Liver (tissue), 9 donors: ENCODE results near the gene VGLL4. TPM values are rescaled to one million over a fixed set of nuclear protein-coding genes. Genes with fewer than 3 reads are reported as not detected.
"Not testable (repeated sequence)": the region's sequence is repeated elsewhere in the genome, so short reads cannot be mapped to it uniquely, and the experiment has no call there.

Source experiments
- DNase-seq: peaks from one replicate; pipeline ENCODE4 v3.0.0-alpha.2; 2017; ENCODE audit warnings: low spot score
- H3K27ac ChIP-seq, 2 donors: one replicate each; pipeline ENCODE4 v1.7.0; 2013; ENCODE audit warnings: inconsistent platforms in 2 of 2, low read length in 2 of 2, control low read depth in 1 of 2, low read depth in 1 of 2, mild to moderate bottlenecking in 1 of 2
- H3K27me3 ChIP-seq, 4 donors: one replicate each; pipeline versions ENCODE4 v1.6.1 to v1.7.0; 2013; ENCODE audit warnings: low read length in 3 of 4, inconsistent platforms in 1 of 4, mild to moderate bottlenecking in 1 of 4, moderate library complexity in 1 of 4; ENCODE audit not compliant: control insufficient read depth in 4 of 4, insufficient read depth in 4 of 4
- H3K36me3 ChIP-seq, 4 donors: one replicate each; pipeline versions ENCODE4 v1.6.1 to v1.7.0; 2013; ENCODE audit warnings: low read length in 3 of 4, mild to moderate bottlenecking in 3 of 4, low read depth in 1 of 4, moderate library complexity in 1 of 4; ENCODE audit not compliant: control insufficient read depth in 4 of 4, insufficient read depth in 3 of 4
- H3K4me1 ChIP-seq, 4 donors: one replicate each; pipeline versions ENCODE4 v1.6.1 to v1.7.0; 2013; ENCODE audit warnings: low read length in 3 of 4, mild to moderate bottlenecking in 3 of 4, moderate library complexity in 1 of 4; ENCODE audit not compliant: control insufficient read depth in 4 of 4, insufficient read depth in 4 of 4
- H3K4me3 ChIP-seq, 3 donors: one replicate each; pipeline versions ENCODE4 v1.6.1 to v1.7.0; 2013; ENCODE audit warnings: low read length in 3 of 3, control low read depth in 1 of 3, low read depth in 1 of 3, mild to moderate bottlenecking in 1 of 3
- H3K9ac ChIP-seq, 2 donors: one replicate each; pipeline ENCODE4 v1.7.0; 2013; ENCODE audit warnings: low read length in 2 of 2, mild to moderate bottlenecking in 2 of 2, moderate library complexity in 2 of 2, control low read depth in 1 of 2, low read depth in 1 of 2
- H3K9me3 ChIP-seq, 4 donors: one replicate each; pipeline versions ENCODE4 v1.6.1 to v1.7.0; 2013; ENCODE audit warnings: low read length in 3 of 4; ENCODE audit not compliant: control insufficient read depth in 4 of 4
- EGR1 ChIP-seq, 2 donors: IDR thresholded peaks; 2 replicates each; pipeline ENCODE4 v1.6.1; 2016 to 2018; ENCODE audit warnings: antibody characterized with exemption in 2 of 2, low read depth in 2 of 2
- FOXA1 ChIP-seq: IDR thresholded peaks from 2 replicates; pipeline ENCODE4 v1.6.1; 2016; ENCODE audit warnings: antibody characterized with exemption
- FOXA2 ChIP-seq: IDR thresholded peaks from 2 replicates; pipeline ENCODE4 v1.6.1; 2016; ENCODE audit warnings: antibody characterized with exemption
- GABPA ChIP-seq, 2 donors: IDR thresholded peaks in 1 of 2; conservative IDR thresholded peaks in 1 of 2; 2 replicates each; pipeline ENCODE4 v1.6.1; 2016; ENCODE audit warnings: antibody characterized with exemption in 2 of 2, mild to moderate bottlenecking in 1 of 2, moderate library complexity in 1 of 2
- HNF4A ChIP-seq, 2 donors: conservative IDR thresholded peaks; 2 replicates each; pipeline ENCODE4 v1.6.1; 2016; ENCODE audit warnings: antibody characterized with exemption in 2 of 2, mild to moderate bottlenecking in 2 of 2
- HNF4G ChIP-seq: IDR thresholded peaks from 2 replicates; pipeline ENCODE4 v1.6.1; 2016; ENCODE audit warnings: antibody characterized with exemption
- NR2F2 ChIP-seq: IDR thresholded peaks from 2 replicates; pipeline ENCODE4 v1.6.1; 2016; ENCODE audit warnings: antibody characterized with exemption
- RAD21 ChIP-seq, 2 donors: IDR thresholded peaks; 2 replicates each; pipeline ENCODE4 v1.6.1; 2016; ENCODE audit warnings: antibody characterized with exemption in 2 of 2, mild to moderate bottlenecking in 2 of 2
- RXRA ChIP-seq, 2 donors: IDR thresholded peaks; 2 replicates each; pipeline ENCODE4 v1.6.1; 2017 to 2018; ENCODE audit warnings: antibody characterized with exemption in 2 of 2, mild to moderate bottlenecking in 1 of 2
- SP1 ChIP-seq: IDR thresholded peaks from 2 replicates; pipeline ENCODE4 v1.6.1; 2018; ENCODE audit warnings: antibody characterized with exemption, mild to moderate bottlenecking
- TAF1 ChIP-seq: conservative IDR thresholded peaks from 2 replicates; pipeline ENCODE4 v1.6.1; 2016; ENCODE audit warnings: antibody characterized with exemption, mild to moderate bottlenecking
- YY1 ChIP-seq: IDR thresholded peaks from 2 replicates; pipeline ENCODE4 v1.6.1; 2016; ENCODE audit warnings: antibody characterized with exemption, mild to moderate bottlenecking
- WGBS: extraction: QIAGEN DNeasy Blood & Tissue Kit; methylation state at CpG from one replicate; pipeline ENCODE4 v1.1.7; 2013; 5-methylcytosine and 5-hydroxymethylcytosine counted together
- polyA plus RNA-seq, 2 donors: library from polyadenylated mRNA; stranded (reverse) in 1 of 2; unstranded in 1 of 2; fragments of 200-250 nt in 1 of 2; fragments of >200 nt in 1 of 2; fragmentation: Nextera tagmentation in 1 of 2; extraction: Ambion mirVana in 1 of 2; gene quantifications; one replicate each; pipeline versions ENCODE4 v1.2.1 to v1.2.3, GENCODE V29; 2013 to 2015
- total RNA-seq, 2 donors: library from RNA; depleted of rRNA; stranded (reverse); fragments of >200 nt; gene quantifications; one replicate each; pipeline ENCODE4 v1.2.3, GENCODE V29; 2014
- TF ChIP-seq, protein P1 (sequence below): IDR thresholded peaks from 2 replicates; pipeline ENCODE4 v1.6.1; 2016; ENCODE audit warnings: antibody characterized with exemption
- TF ChIP-seq, protein P2 (sequence below): fragments of 150-350 bp; IDR thresholded peaks from 2 replicates; pipeline ENCODE4 v1.5.1; 2017; ENCODE audit warnings: improper control_type of control experiment, low read depth, low read length; ENCODE audit not compliant: missing input control
- TF ChIP-seq, protein P3 (sequence below): IDR thresholded peaks from 2 replicates; pipeline ENCODE4 v1.6.1; 2016; ENCODE audit warnings: antibody characterized with exemption
- TF ChIP-seq, protein P4 (sequence below): IDR thresholded peaks from 2 replicates; pipeline ENCODE4 v1.6.1; 2016; ENCODE audit warnings: antibody characterized with exemption
- donor health status: healthy.
- donor health status: healthy.
- donor health status: healthy.
- donor health status: healthy.
- donor health status: healthy.

Gene VGLL4
- total and polyA plus RNA-seq, 4 donors = 7.2 to 27.9 (median 13.0) TPM

GRCh38 chr3:11530153-11530721 is 113.5 kb downstream of the VGLL4 start (continued):
- TF ChIP-seq, protein P1, sequence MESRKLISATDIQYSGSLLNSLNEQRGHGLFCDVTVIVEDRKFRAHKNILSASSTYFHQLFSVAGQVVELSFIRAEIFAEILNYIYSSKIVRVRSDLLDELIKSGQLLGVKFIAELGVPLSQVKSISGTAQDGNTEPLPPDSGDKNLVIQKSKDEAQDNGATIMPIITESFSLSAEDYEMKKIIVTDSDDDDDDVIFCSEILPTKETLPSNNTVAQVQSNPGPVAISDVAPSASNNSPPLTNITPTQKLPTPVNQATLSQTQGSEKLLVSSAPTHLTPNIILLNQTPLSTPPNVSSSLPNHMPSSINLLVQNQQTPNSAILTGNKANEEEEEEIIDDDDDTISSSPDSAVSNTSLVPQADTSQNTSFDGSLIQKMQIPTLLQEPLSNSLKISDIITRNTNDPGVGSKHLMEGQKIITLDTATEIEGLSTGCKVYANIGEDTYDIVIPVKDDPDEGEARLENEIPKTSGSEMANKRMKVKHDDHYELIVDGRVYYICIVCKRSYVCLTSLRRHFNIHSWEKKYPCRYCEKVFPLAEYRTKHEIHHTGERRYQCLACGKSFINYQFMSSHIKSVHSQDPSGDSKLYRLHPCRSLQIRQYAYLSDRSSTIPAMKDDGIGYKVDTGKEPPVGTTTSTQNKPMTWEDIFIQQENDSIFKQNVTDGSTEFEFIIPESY = no peak

- WGBS = 87% methylated on average over 4 of the region's 4 CpGs
- no peaks in the 10 kb centered on the region for H3K36me3 ChIP-seq
- H3K27ac ChIP-seq = no peak overlapping the region
- no peaks in the 10 kb centered on the region for H3K27me3 ChIP-seq
- no peak for DNase-seq
- H3K9me3 ChIP-seq = no peaks in the 10 kb centered on the region
- H3K4me1 ChIP-seq = no peaks in the 10 kb centered on the region
- no peak overlapping the region for H3K9ac ChIP-seq
- H3K4me3 ChIP-seq = no peak overlapping the region
- TF ChIP-seq, protein P2, sequence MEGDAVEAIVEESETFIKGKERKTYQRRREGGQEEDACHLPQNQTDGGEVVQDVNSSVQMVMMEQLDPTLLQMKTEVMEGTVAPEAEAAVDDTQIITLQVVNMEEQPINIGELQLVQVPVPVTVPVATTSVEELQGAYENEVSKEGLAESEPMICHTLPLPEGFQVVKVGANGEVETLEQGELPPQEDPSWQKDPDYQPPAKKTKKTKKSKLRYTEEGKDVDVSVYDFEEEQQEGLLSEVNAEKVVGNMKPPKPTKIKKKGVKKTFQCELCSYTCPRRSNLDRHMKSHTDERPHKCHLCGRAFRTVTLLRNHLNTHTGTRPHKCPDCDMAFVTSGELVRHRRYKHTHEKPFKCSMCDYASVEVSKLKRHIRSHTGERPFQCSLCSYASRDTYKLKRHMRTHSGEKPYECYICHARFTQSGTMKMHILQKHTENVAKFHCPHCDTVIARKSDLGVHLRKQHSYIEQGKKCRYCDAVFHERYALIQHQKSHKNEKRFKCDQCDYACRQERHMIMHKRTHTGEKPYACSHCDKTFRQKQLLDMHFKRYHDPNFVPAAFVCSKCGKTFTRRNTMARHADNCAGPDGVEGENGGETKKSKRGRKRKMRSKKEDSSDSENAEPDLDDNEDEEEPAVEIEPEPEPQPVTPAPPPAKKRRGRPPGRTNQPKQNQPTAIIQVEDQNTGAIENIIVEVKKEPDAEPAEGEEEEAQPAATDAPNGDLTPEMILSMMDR = no peak
- no peak for TF ChIP-seq FOXA1
These were observed 114.4 kb downstream of the VGLL4 start for GRCh38 chr3:11529281-11529680.

DNA sequence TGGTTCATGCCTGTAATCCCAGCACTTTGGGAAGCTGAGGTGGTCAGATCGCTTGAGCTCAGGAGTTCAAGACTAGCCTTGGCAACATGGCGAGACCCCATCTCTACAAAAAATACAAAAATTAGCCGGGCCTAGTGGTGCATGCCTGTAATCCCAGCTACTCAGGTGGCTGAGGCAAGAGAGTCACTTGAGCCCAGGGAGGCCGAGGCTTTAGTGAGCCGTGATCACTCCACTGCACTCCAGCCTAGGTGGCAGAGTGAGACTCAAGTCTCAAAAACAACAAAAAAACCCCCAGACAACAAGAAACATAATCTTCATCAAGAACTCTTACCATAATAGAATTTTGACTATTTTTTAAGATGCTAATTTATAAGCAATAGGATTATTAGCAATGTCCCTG is 117.6 kb downstream of the VGLL4 start:
- H3K4me3 ChIP-seq, H3K9me3 ChIP-seq, DNase-seq, H3K36me3 ChIP-seq, H3K27ac ChIP-seq, H3K4me1 ChIP-seq, H3K9ac ChIP-seq, H3K27me3 ChIP-seq: not testable (repeated sequence)
- WGBS = 99% methylated on average over 5 of the region's 5 CpGs

DNA sequence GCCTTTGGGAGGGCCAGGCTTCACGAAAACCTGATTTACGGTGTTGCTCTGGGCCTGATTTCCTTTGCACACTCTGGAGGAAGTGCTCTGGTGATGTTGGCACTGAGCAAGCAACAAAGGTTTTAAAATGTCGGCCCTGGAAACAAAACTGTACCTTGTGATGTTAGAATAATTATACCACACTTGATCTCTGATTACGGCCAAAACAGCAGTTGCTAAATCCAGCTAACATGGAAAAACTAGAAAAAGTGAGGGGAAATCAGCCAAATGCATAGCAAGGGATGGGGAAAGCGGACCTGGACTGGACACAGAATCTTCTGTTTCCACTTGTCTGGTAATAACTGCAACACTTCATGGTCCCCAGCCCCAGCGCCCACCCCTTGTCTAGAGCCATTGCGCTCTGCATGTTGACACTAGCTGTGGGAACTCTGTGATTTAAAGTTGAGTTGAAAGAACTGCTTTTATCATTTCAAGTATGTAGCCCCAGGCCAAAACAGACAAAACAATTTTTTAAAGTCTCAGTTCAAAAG is 120.1 kb downstream of the VGLL4 start:
- Histone ChIP-seq H3K9me3 (no peaks in the 10 kb centered on the region), H3K4me3 (no peak overlapping the region), H3K27ac (no peak overlapping the region), H3K27me3 (no peaks in the 10 kb centered on the region), H3K4me1 (no peaks in the 10 kb centered on the region), H3K36me3 (no peaks in the 10 kb centered on the region), H3K9ac (no peak overlapping the region)
- no peak for DNase-seq
- WGBS = 85% methylated on average over 7 of the region's 7 CpGs
- no peak for TF ChIP-seq FOXA2
- no peak for TF ChIP-seq TAF1
- no peak for TF ChIP-seq GABPA (IDR thresholded peaks at IDR 0.05 in 1 of 2, conservative IDR thresholded peaks at IDR 0.05 in 1 of 2)
- TF ChIP-seq EGR1 (IDR thresholded peaks at IDR 0.05; ENCODE audit: low read depth in 2 of 2) = no peak
- TF ChIP-seq RXRA (IDR thresholded peaks at IDR 0.05) = no peak
- TF ChIP-seq HNF4A (conservative IDR thresholded peaks at IDR 0.05) = no peak
- TF ChIP-seq, protein P3, sequence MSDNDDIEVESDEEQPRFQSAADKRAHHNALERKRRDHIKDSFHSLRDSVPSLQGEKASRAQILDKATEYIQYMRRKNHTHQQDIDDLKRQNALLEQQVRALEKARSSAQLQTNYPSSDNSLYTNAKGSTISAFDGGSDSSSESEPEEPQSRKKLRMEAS = no peak
- no peak for TF ChIP-seq YY1
- TF ChIP-seq, protein P2 = no peak
- TF ChIP-seq, protein P4, sequence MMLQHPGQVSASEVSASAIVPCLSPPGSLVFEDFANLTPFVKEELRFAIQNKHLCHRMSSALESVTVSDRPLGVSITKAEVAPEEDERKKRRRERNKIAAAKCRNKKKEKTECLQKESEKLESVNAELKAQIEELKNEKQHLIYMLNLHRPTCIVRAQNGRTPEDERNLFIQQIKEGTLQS = no peak
- TF ChIP-seq, protein P1 = no peak
- TF ChIP-seq RAD21 (IDR thresholded peaks at IDR 0.05) = no peak
- no peak for TF ChIP-seq NR2F2
- TF ChIP-seq HNF4G = no peak
- TF ChIP-seq SP1 = no peak
- TF ChIP-seq FOXA1 = no peak
